H1 (cell line): ENCODE measurements around the gene HEXIM2. TPM values are rescaled to one million over a fixed set of nuclear protein-coding genes. Genes with fewer than 3 reads are reported as not detected.
"Not testable (repeated sequence)": the region's sequence is repeated elsewhere in the genome, so short reads cannot be mapped to it uniquely, and the experiment has no call there.

Experiments used
- CTCF ChIA-PET: fragments of 300-600 bp; sonication (Branson Sonifier 250); formaldehyde crosslinking; loops from one replicate; lab custom pipeline; 2021; ENCODE audit not compliant: partially characterized antibody; lab: Charles Lee
- POLR2A ChIA-PET: fragments of 300-600 bp; sonication (Branson Sonifier 250); formaldehyde crosslinking; loops from one replicate; lab custom pipeline; 2021; ENCODE audit warnings: inconsistent platforms; ENCODE audit not compliant: partially characterized antibody; lab: Charles Lee
- DNase-seq, 2 experiments: peaks; one replicate each; pipeline versions ENCODE4 v3.0.0 to v3.0.0-alpha.2; 2010 to 2022; ENCODE audit warnings: low spot score in 2 of 2, low read depth in 1 of 2, mixed read lengths in 1 of 2
- FAIRE-seq: peaks from 2 replicates; lab custom pipeline; 2011; peaks lifted over from hg19 to GRCh38; lab: Jason Lieb, UNC
- H2AFZ ChIP-seq: 2 replicates; pipeline ENCODE4 v1.8.1; 2012; ENCODE audit warnings: low read length, inconsistent platforms
- H2AK5ac ChIP-seq: 2 replicates; pipeline ENCODE4 v1.6.1; 2013; ENCODE audit warnings: low read depth, low read length
- H2BK120ac ChIP-seq: replicated peaks from 2 replicates; pipeline ENCODE3; 2013; ENCODE audit warnings: low read depth, low read length, inconsistent platforms
- H2BK12ac ChIP-seq: 2 replicates; pipeline ENCODE4 v1.6.1; 2013; ENCODE audit warnings: low read depth, low read length
- H2BK15ac ChIP-seq: 2 replicates; pipeline ENCODE4 v1.6.1; 2013; ENCODE audit warnings: low read length
- H2BK20ac ChIP-seq: 2 replicates; pipeline ENCODE4 v1.6.1; 2013; ENCODE audit warnings: low read length
- H2BK5ac ChIP-seq: 2 replicates; pipeline ENCODE4 v1.6.1; 2013; ENCODE audit warnings: low read depth, low read length
- H3K14ac ChIP-seq: 2 replicates; pipeline ENCODE4 v1.6.1; 2013; ENCODE audit warnings: inconsistent platforms; ENCODE audit not compliant: insufficient read length
- H3K18ac ChIP-seq: 2 replicates; pipeline ENCODE4 v1.6.1; 2013; ENCODE audit warnings: low read length; ENCODE audit errors: extremely low read depth
- H3K23ac ChIP-seq: 2 replicates; pipeline ENCODE4 v1.6.1; 2013; ENCODE audit warnings: inconsistent platforms; ENCODE audit not compliant: insufficient read length
- H3K23me2 ChIP-seq: 2 replicates; pipeline ENCODE4 v1.6.1; 2013; ENCODE audit warnings: low read depth, low read length
- H3K27ac ChIP-seq: 2 replicates; pipeline ENCODE4 v1.6.1; 2011; ENCODE audit warnings: low read depth, low read length, inconsistent platforms
- H3K27me3 ChIP-seq, 4 experiments: replicated peaks in 1 of 4; 1 replicate in 1 of 4; 2 replicates in 3 of 4; pipeline versions ENCODE4 v1.6.1 to v1.8.1; 2011 to 2013; ENCODE audit warnings: low read length in 3 of 4, mild to moderate bottlenecking in 3 of 4, inconsistent platforms in 2 of 4, mixed read lengths in 2 of 4, moderate library complexity in 1 of 4; ENCODE audit not compliant: control insufficient read depth in 3 of 4, insufficient read depth in 3 of 4; ENCODE audit errors: extremely low read depth in 1 of 4
- H3K36me3 ChIP-seq, 4 experiments: 2 replicates each; pipeline versions ENCODE4 v1.6.1 to v1.8.1; 2011 to 2013; ENCODE audit warnings: mild to moderate bottlenecking in 4 of 4, low read length in 3 of 4, moderate library complexity in 2 of 4, control low read depth in 1 of 4, inconsistent platforms in 1 of 4; ENCODE audit not compliant: insufficient read depth in 4 of 4, control insufficient read depth in 2 of 4
- H3K4ac ChIP-seq: replicated peaks from 2 replicates; pipeline ENCODE3; 2013; ENCODE audit warnings: low read length, low read depth, mixed read lengths, inconsistent platforms; ENCODE audit not compliant: insufficient read length
- H3K4me1 ChIP-seq, 4 experiments: replicated peaks in 1 of 4; 1 replicate in 1 of 4; 2 replicates in 3 of 4; pipeline versions ENCODE4 v1.6.1 to v1.8.1; 2011 to 2013; ENCODE audit warnings: low read length in 3 of 4, inconsistent platforms in 2 of 4, mixed read lengths in 1 of 4; ENCODE audit not compliant: insufficient read depth in 4 of 4, control insufficient read depth in 3 of 4
- H3K4me2 ChIP-seq, 2 experiments: 2 replicates each; pipeline versions ENCODE4 v1.6.1 to v1.8.1; 2011 to 2013; ENCODE audit warnings: low read depth in 2 of 2, low read length in 2 of 2, control low read depth in 1 of 2, inconsistent platforms in 1 of 2, mild to moderate bottlenecking in 1 of 2; ENCODE audit not compliant: insufficient read depth in 1 of 2
- H3K4me3 ChIP-seq, 4 experiments: fragments of 200-600, 300-600 bp in 1 of 4; sonication (generic), shearing (Covaris generic), sonication (Bioruptor Twin) in 1 of 4; 2 replicates each; pipeline versions ENCODE4 v1.5.1 to v1.8.1; 2011 to 2016; ENCODE audit warnings: low read length in 4 of 4, low read depth in 3 of 4, control low read depth in 2 of 4, inconsistent platforms in 2 of 4, mild to moderate bottlenecking in 2 of 4, mixed read lengths in 1 of 4, moderate library complexity in 1 of 4; ENCODE audit not compliant: insufficient read depth in 2 of 4; ENCODE audit errors: extremely low read depth in 1 of 4
- H3K56ac ChIP-seq: replicated peaks from 2 replicates; pipeline ENCODE3; 2013; ENCODE audit warnings: low read depth, mild to moderate bottlenecking, mixed read lengths, low read length, inconsistent platforms; ENCODE audit not compliant: insufficient read length
- H3K79me1 ChIP-seq: 2 replicates; pipeline ENCODE4 v1.6.1; 2013; ENCODE audit warnings: low read depth, low read length, control low read depth
- H3K79me2 ChIP-seq, 2 experiments: 2 replicates each; pipeline versions ENCODE4 v1.6.1 to v1.8.1; 2012 to 2013; ENCODE audit warnings: low read length in 2 of 2, mild to moderate bottlenecking in 2 of 2, inconsistent platforms in 1 of 2; ENCODE audit not compliant: insufficient read depth in 2 of 2, control insufficient read depth in 1 of 2
- H3K9ac ChIP-seq, 4 experiments: replicated peaks in 1 of 4; 1 replicate in 1 of 4; 2 replicates in 3 of 4; pipeline versions ENCODE4 v1.6.1 to v1.8.1; 2011 to 2013; ENCODE audit warnings: low read depth in 3 of 4, low read length in 3 of 4, control low read depth in 2 of 4, mild to moderate bottlenecking in 2 of 4, moderate library complexity in 2 of 4, inconsistent platforms in 1 of 4; ENCODE audit errors: extremely low read depth in 1 of 4
- H3K9me3 ChIP-seq, 2 experiments: 2 replicates each; pipeline versions ENCODE4 v1.6.1 to v1.8.1; 2012 to 2013; ENCODE audit warnings: mild to moderate bottlenecking in 2 of 2, moderate library complexity in 2 of 2, control low read depth in 1 of 2, inconsistent platforms in 1 of 2, low read depth in 1 of 2, low read length in 1 of 2, mixed read lengths in 1 of 2; ENCODE audit not compliant: insufficient read depth in 2 of 2
- H4K20me1 ChIP-seq, 2 experiments: replicated peaks in 1 of 2; 2 replicates each; pipeline versions ENCODE3 to v1.8.1; 2011 to 2013; ENCODE audit warnings: inconsistent platforms in 2 of 2, low read length in 2 of 2, mild to moderate bottlenecking in 1 of 2; ENCODE audit not compliant: insufficient read depth in 2 of 2, control insufficient read depth in 1 of 2
- H4K5ac ChIP-seq: 2 replicates; pipeline ENCODE4 v1.6.1; 2013; ENCODE audit warnings: low read length, low read depth, mixed read lengths, inconsistent platforms; ENCODE audit not compliant: insufficient read length
- H4K8ac ChIP-seq: 2 replicates; pipeline ENCODE4 v1.8.0; 2013; ENCODE audit warnings: mild to moderate bottlenecking, moderate library complexity, low read length, inconsistent platforms; ENCODE audit not compliant: insufficient read depth; ENCODE audit errors: extremely low read depth
- H4K91ac ChIP-seq: replicated peaks from 2 replicates; pipeline ENCODE3; 2013; ENCODE audit warnings: low read length, mixed read lengths, inconsistent platforms; ENCODE audit not compliant: insufficient read length
- WGBS, 2 experiments: shearing (Covaris generic) in 1 of 2; methylation state at CpG; one replicate each; pipeline versions ENCODE4 v1.1.6 to v1.1.7; 2013 to 2015; ENCODE audit warnings: low lambda C conversion rate in 2 of 2, mixed read lengths in 2 of 2, inconsistent platforms in 1 of 2, low coverage in 1 of 2, missing lambda C conversion rate in 1 of 2; ENCODE audit not compliant: insufficient replicate concordance in 2 of 2, insufficient coverage in 1 of 2, insufficient read length in 1 of 2; ENCODE audit errors: extremely low coverage in 1 of 2, missing lambda C conversion rate in 1 of 2; 5-methylcytosine and 5-hydroxymethylcytosine counted together
- polyA plus RNA-seq, 7 experiments: library from polyadenylated mRNA; depleted of rRNA in 3 of 7; stranded (reverse) in 5 of 7; unstranded in 2 of 7; fragments of >200 nt in 5 of 7; fragments of 200-250 nt in 2 of 7; gene quantifications; 1 replicate in 5 of 7; 2 replicates in 1 of 7; 4 replicates in 1 of 7; pipeline versions ENCODE4 v1.2.1 to v1.2.3, GENCODE V29; 2011 to 2013; ENCODE audit warnings: missing spikeins in 2 of 7, mixed read lengths in 2 of 7
- total RNA-seq: library from RNA; stranded (reverse); fragmentation: NEBNext Ultra II Directional; extraction: Animal tissue kit (Norgen Biotek cat#: 25700); gene quantifications from 2 replicates; pipeline ENCODE4 v1.2.1, GENCODE V29; 2021

The HEXIM2 gene
- total and polyA plus RNA-seq, 2 of the 8 experiments (the other 6 are each of a cell fraction or from before 2014, with no cell fraction given), result 7.5 to 13.2 TPM

DNA sequence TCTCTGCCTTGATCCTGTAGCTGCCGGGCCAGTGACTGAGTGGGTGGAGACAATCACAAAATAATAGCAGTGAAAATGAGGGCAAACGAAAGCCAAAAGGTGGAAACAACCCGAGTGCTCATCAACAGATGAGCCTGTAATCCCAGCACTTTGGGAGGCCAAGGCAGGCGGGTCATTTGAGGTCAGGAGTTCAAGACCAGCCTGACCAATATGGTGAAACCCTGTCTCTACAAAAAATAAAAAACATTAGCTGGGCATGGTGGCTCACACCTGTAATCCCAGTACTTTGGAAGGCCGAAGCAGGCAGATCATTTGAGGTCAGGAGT is 36.9 kb upstream of the HEXIM2 start:
- H3K23me2 ChIP-seq, H2AFZ ChIP-seq, H3K14ac ChIP-seq, H3K4me2 ChIP-seq, H4K8ac ChIP-seq, H3K9me3 ChIP-seq, H3K18ac ChIP-seq, H3K23ac ChIP-seq, H3K4ac ChIP-seq, H3K9ac ChIP-seq, H3K4me3 ChIP-seq, H4K20me1 ChIP-seq, H2AK5ac ChIP-seq, H2BK120ac ChIP-seq, H3K27me3 ChIP-seq, H3K27ac ChIP-seq, H2BK20ac ChIP-seq, H4K91ac ChIP-seq, FAIRE-seq, H3K56ac ChIP-seq, H3K79me2 ChIP-seq, H2BK15ac ChIP-seq, DNase-seq, H3K79me1 ChIP-seq, H3K36me3 ChIP-seq, H4K5ac ChIP-seq: not testable (repeated sequence)
- ChIA-PET POLR2A (interaction anchor here (15.8 kb wide), 1 partner anchor 24 kb away, joined by 185 read pairs; the partner anchor contains the start of gene HEXIM1), CTCF (interaction anchor here (1.1 to 3.0 kb wide), 4 partner anchors 10 to 73 kb away, joined by 3 to 17 read pairs (median 5); partner anchors contain the start of gene ACBD4)
- WGBS, 2 experiments, result 99% methylated on average over 5 of the region's 5 CpGs; no CpG with 5 or more reads in 1 of the 2 experiments
- 0 out of 2 replicates have a peak overlapping the region, but pooled peaks have one; percentile 52 for H2BK5ac ChIP-seq
- peaks cover 0 to 18% (median 10%) of the 10 kb centered on the region in 4 experiments; a peak in 5 of 7 replicates for H3K4me1 ChIP-seq
- peak overlapping the region; percentile 27; the same call in 1 of the 2 replicates for H2BK12ac ChIP-seq
